Sigmoid colon (tissue), 4 donors: ENCODE measurements around the gene HOXB9.

Experiments
- CTCF ChIP-seq, 4 experiments: fragments of 450-650 bp in 3 of 4; fragments of 200-600 bp in 1 of 4; IDR thresholded peaks; one replicate each; pipeline ENCODE4 v1.5.1; 2016 to 2019; ENCODE audit warnings: antibody characterized with exemption in 4 of 4, mild to moderate bottlenecking in 3 of 4, moderate library complexity in 2 of 4
- EP300 ChIP-seq, 4 donors: sonication (generic); formaldehyde crosslinking; IDR thresholded peaks; one replicate each; pipeline ENCODE4 v1.6.1; 2017; ENCODE audit warnings: antibody characterized with exemption in 4 of 4
- POLR2A ChIP-seq, 2 donors: fragments of 450-650 bp; IDR thresholded peaks; one replicate each; pipeline ENCODE4 v1.6.1; 2016; ENCODE audit warnings: antibody characterized with exemption in 2 of 2, mild to moderate bottlenecking in 2 of 2, moderate library complexity in 2 of 2
- POLR2AphosphoS5 ChIP-seq, 4 donors: sonication (generic); formaldehyde crosslinking; IDR thresholded peaks; one replicate each; pipeline ENCODE4 v1.6.1; 2017; ENCODE audit warnings: antibody characterized with exemption in 4 of 4

- TF ChIP-seq EP300 (IDR thresholded peaks at IDR 0.05), result no peak
- peak in 2 of 4 donors; percentile 15 to 39 for TF ChIP-seq POLR2AphosphoS5 (IDR thresholded peaks at IDR 0.05)
- TF ChIP-seq POLR2A (IDR thresholded peaks at IDR 0.05), result no peak
- no peak for TF ChIP-seq CTCF (IDR thresholded peaks at IDR 0.05)
Observed at GRCh38 chr17:48587276-48588073, 38.7 kb downstream of the HOXB9 start.
